Pulmonary artery endothelial cell (primary cell): ENCODE results near the gene MYDGF. TPM values are rescaled to one million over a fixed set of nuclear protein-coding genes. Genes with fewer than 3 reads are reported as not detected.

ENCODE experiments used
- total RNA-seq: library from RNA; depleted of rRNA; stranded (reverse); fragments of >200 nt; gene quantifications from 2 replicates; pipeline ENCODE4 v1.2.3, GENCODE V29; 2014

The MYDGF gene
- total RNA-seq, 1 donor from 2014 or later, result 242 TPM

Other genes starting within 250 kb of the MYDGF start
- 82.9 and 114 TPM in 2 replicates for gene UBXN6, start 212.5 kb downstream of the MYDGF start, total RNA-seq
- gene HDGFL2, start 198.0 kb downstream of the MYDGF start, total RNA-seq, result 65.0 and 66.3 TPM in 2 replicates
- gene PLIN4, start 151.9 kb downstream of the MYDGF start, total RNA-seq, result under 0.01 TPM in 1 of 2 replicates, not detected in the other
- 0.20 and 0.32 TPM in 2 replicates for gene PLIN5, start 135.1 kb downstream of the MYDGF start, total RNA-seq
- gene LRG1, start 130.3 kb downstream of the MYDGF start, total RNA-seq, result 0.13 and 0.32 TPM in 2 replicates
- gene SEMA6B, start 110.7 kb downstream of the MYDGF start, total RNA-seq, result 92.9 and 107 TPM in 2 replicates
- gene TNFAIP8L1, start 30.8 kb downstream of the MYDGF start, total RNA-seq, result 30.5 and 40.3 TPM in 2 replicates
- gene DPP9, start 53.5 kb upstream of the MYDGF start, total RNA-seq, result 24.5 and 48.0 TPM in 2 replicates
- 19.2 and 22.0 TPM in 2 replicates for gene FEM1A, start 121.4 kb upstream of the MYDGF start, total RNA-seq
- gene TICAM1, start 161.4 kb upstream of the MYDGF start, total RNA-seq, result 3.7 and 4.0 TPM in 2 replicates
- gene PLIN3, start 197.3 kb upstream of the MYDGF start, total RNA-seq, result 121 and 150 TPM in 2 replicates
- gene ARRDC5, start 232.6 kb upstream of the MYDGF start, total RNA-seq, result not detected in 2 replicates
- 76.7 and 139 TPM in 2 replicates for gene UHRF1, start 239.2 kb upstream of the MYDGF start, total RNA-seq